OCI-LY3 (cell line): ENCODE data around the gene CRTAC1.

Experiments
- CTCF ChIP-seq: fragments of 200-600, 300-600 bp; sonication (generic); IDR thresholded peaks from 2 replicates; pipeline ENCODE4 v1.5.1; 2014; ENCODE audit warnings: antibody characterized with exemption, low read length, low read depth
- EZH2phosphoT487 ChIP-seq: fragments of 200-600 bp; shearing (Covaris generic); IDR thresholded peaks from 2 replicates; pipeline ENCODE4 v1.6.1; 2018; ENCODE audit warnings: antibody characterized with exemption, mixed run types, low read depth

GRCh38 chr10:97999923-98000248, 30.5 kb downstream of the CRTAC1 start:
- TF ChIP-seq CTCF (no peak), EZH2phosphoT487 (no peak)
